RKO (cell line): ENCODE results near the gene SRPRB.

Experiments used
- DNase-seq: peaks from one replicate; pipeline ENCODE4 v3.0.0-alpha.2; 2016; ENCODE audit warnings: low spot score

SRPRB gene

GRCh38 chr3:133843634-133844033 is 38.0 kb downstream of the SRPRB start:
- no peak for DNase-seq

DNA sequence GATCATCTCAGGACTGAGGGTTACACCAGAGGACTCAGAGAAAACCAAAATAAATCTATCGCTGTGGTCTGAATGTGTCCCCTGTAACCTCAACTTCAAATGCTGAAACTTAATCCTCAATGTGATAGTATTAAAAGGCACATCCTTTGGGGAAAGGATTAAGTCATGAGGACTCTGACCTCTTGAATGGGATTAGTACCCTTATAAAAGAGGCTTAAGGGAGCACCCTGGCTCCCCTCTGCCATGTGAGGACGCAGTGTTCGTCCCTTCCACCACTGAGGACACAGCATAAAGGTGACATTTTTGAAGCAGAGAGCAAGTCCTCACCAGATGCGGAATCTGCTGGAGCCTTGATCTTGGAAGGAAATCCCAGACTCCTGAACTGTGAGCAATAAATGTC is 39.5 kb downstream of the SRPRB start:
- DNase-seq: no peak

GRCh38 chr3:133849346-133849745 is 43.7 kb downstream of the SRPRB start:
- DNase-seq: no peak

GRCh38 chr3:133850034-133850433 is 44.4 kb downstream of the SRPRB start:
- no peak for DNase-seq

DNA sequence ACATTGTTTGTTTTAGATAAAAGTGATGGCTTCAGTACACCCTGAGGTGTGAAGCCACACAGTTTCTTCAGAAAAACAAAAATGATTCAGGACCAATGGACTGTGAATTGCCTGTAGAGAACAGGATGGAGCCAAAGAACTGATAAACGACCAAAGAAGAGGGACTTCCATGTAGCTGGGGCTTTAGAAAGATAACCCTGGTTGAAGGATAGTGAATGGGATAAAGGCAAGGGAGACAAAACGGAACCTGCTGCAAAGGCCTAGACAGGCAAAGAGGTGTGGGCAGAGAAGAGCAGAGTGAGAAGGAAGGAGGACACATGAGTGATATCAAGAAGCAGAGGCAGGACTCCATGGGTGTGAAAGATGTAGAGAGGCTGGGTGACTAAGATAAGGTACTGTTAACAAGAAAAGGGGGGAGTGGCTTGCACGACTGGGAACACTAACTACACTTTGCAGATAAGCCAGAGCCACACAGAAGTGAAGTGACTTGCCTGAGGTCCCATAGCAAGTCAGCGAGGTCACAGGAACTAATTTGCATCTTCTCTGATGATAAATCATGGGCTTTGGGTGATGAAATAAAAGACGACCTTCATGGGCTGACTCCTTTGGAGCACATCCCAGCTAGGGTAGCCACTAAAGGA is 45.8 kb downstream of the SRPRB start:
- DNase-seq: no peak

GRCh38 chr3:133851931-133852330 is 46.3 kb downstream of the SRPRB start:
- DNase-seq: no peak

GRCh38 chr3:133853063-133853924 is 47.7 kb downstream of the SRPRB start:
- no peak for DNase-seq

- DNase-seq: no peak
Observed at GRCh38 chr3:133853925-133854227, 48.3 kb downstream of the SRPRB start.

DNA sequence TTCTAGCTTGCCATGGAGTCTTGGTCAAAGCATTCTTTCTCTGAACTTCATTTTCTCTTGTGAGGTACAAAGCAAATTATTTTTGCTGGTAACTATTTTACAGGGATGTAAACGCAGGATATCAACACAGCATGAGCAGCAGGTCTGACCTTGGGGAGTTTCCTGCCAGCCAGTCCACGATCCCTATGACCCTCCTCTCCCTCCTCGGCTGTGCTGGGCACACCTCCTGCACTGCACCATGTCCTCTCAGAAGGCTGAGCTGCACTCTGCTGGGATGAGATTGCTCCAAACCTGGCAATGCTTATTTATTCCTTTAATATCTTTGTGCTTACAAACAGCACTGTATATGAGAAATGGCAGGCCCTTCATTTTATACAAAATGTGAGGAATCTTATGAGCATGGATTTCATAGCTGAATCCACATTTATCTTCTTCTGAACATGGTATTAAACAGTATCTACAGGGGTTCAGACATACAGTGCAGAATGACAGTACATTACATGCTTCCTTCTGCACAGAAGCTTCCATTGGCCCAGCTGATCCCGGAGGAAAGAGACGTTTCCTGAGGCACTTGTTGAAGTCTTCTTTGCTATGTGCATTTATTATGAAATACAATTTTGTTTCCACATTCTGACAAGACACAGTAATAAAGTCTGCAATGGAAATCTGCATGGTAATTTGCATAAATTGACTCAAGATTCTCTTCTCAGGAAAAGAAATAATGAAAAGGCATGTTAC is 48.8 kb downstream of the SRPRB start:
- no peak for DNase-seq

DNA sequence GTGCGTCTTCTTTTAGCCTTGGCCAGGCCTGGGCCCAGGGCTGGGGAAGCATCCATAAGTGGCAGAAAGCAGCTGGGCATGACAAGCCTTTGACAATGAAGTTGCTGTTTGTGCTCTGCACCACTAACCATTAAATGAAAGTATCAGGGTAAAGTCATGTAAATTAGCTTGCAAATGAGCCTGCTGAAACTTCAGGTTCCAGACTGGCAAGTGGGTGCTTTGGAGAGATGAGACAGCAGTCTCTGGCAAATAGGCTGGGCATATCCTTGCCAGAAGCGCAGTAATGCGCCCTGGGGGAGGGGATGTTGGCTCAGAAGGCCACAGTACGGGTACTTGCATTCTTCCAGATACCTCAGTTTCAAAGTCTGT is 49.4 kb downstream of the SRPRB start:
- no peak for DNase-seq

GRCh38 chr3:133855772-133856171 is 50.2 kb downstream of the SRPRB start:
- no peak for DNase-seq

DNA sequence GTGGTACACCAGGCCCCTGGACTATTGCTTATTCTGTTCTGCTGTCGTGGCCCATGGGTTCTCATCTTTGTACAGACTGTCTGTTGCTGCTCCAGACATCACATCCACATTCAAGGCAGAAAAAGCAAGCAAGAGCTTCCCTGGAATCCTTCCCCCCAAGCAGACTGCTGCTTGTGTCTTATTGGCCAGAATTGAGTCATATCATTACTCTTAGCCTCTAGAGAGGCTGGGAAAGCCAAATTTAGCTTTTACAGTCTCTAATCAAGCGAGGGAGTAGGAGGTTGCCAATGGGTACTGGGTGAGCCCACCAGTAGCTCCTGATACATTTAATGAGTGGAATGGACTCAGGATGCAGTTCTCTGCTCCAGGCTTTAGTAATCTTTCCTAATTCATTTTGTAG is 50.7 kb downstream of the SRPRB start:
- DNase-seq: no peak

- no peak for DNase-seq
Observed at GRCh38 chr3:133857767-133858166, 52.2 kb downstream of the SRPRB start.

DNA sequence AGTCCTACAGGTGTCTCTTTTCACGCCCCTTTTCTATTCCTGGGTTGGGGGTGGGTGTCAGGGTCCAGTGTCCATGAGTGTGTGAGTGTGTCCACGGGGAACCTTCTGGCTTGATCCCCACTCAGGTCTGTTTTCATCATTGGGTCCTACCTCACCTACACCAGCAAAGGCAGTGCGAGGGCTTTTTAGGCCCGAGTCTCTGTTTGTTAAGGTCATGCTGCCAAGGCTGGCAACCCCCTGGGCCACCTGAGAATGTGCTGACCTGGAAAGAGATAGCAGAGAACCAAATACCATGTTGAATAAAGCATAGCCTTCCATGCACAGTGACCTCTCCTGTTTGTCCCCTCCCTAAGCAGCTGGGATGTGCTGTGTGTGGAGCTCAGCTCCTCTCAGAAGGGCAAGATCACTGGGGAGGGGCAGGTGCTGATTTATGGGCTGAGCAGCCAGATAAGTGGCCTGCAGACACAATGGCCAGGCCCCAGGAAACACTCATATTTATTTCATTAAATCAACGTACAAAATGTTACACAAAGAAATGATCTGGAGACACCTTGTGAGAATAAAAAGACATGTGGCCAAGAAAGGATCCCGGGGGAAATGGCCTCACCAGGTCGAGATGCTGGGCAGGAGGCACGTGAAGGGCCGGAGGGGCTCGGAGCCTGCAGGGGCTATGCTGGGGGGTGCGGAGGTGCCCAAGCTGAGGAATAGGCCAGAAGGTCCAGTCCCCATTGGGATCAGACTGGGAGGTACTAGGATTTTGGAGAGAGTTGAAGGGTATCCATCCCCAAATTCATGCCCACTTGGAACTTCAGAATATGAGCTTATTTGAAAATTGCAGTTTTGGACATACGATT is 54.0 kb downstream of the SRPRB start:
- DNase-seq: no peak

DNA sequence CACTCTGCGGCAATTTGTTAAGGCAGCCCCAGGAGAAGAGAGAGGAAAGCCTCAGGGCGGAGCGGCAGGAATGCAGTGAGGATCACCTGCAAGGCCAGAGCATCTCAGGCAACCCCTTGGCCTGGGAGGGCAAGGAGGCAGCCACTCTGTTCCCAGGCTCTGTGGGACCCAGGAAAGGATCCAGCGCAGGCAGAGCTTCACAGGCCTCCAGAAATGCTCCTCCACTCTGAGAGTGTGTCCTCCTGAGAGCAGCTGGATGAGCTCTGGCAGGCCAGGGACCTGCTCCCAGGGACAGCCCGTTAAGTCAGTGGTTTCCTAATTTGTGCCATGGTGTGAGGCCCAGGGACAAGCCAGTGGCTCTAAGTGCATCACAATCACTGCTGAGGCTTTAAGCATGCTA is 54.9 kb downstream of the SRPRB start:
- no peak for DNase-seq

- DNase-seq: no peak
Observed at GRCh38 chr3:133862161-133862560, 56.5 kb downstream of the SRPRB start.

- DNase-seq: no peak
Observed at GRCh38 chr3:133863911-133864310, 58.3 kb downstream of the SRPRB start.

DNA sequence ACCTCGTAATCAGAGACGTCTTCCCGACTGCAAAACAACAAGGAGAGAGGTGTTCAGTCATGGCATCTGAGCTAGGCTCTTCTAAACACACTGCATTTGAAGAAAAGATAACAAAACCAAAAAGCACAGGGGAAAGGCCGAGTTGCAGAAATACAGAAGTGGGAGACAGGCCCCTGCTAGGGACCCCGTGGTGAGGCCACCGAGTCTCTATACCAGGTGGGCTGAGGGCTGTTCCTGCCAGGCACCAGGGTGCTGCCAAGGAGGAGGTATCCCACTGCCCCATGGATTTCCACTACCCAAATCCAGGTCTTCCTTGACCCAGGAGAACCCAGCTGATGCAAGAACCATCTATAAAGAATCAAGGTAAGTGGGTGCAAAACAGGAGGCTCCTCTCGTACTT is 59.0 kb downstream of the SRPRB start:
- no peak for DNase-seq

DNA sequence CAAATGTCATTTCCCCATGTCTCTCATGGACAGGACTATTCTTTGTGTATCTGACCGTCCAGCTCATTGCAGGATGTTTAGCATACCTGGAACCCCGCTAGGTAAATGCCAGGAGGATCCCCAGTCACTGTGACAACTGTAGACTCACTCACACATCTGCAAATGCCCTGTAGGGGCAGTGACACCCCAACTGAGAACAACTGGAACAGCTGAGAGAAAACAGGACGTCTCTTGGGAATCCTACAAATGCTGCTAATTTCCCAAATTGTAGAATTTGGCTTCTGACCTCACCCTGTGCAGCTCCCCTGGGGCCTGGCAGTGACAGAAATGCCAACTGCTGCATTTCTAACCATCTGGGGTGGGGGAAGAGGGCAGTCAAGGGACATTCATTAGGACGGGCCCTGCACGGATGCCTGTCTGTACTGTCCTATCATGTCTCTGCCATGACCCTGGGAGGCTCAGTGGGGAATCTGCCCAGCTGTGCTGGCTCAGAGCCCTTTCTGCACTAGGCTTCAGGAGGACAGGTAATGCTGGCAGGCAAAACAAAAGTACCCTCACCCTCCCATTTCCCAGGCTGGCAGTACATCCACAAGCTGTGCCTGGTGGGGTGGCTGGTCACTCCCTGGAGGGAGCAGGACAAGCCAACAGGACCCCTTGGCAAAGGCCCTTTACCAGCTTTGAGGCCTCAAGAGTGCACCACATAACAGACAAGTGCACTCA is 59.7 kb downstream of the SRPRB start:
- no peak for DNase-seq

DNA sequence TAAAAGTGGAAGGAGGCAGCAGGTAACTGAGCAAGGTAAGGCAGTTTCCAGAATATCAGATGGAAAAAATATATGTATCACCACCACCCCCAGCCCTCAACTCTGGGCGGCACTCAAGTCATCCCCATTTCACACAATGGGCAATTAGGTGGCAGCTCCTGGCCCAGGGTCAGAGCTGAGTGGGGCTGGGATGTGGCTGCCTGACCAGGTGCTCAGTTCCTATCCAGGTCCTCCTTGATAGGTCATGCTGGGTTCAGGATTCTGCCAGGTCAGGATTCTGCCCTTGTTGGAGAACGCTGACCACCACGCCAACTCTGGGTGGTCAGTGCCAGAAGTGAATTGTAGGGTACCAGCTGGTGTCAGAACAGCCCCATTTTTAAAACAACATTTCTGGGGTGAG is 60.5 kb downstream of the SRPRB start:
- no peak for DNase-seq

DNA sequence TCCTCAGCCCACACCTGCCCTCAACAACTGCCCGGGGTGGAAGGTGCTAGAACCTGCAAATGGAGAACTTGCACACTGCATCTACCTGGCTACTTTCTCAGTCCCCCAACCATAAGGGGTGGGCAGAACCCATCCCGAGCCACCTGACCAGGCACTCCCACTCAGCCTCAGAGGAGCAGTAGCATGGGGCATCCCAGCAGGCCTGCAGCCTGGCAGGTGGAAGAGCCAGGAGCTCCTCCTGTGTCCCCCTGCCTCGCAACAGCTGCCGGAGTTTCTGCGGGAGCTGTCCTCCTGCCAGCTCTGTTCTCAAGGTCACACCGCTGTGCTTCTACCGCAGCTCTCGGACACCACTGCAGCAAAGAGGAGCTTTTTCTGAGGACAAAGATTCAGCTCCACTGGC is 62.6 kb downstream of the SRPRB start:
- DNase-seq: no peak
